Measurements from ENCODE around the gene SLC25A21.

GRCh38 chr14:36818246-36818645 is 354.2 kb downstream of the SLC25A21 start:
- TF ChIP-seq CTCF (IDR thresholded peaks at IDR 0.05) = no peak
- no peak for TF ChIP-seq POLR2A (IDR thresholded peaks at IDR 0.05)
